Endodermal cell (in vitro differentiated cells): ENCODE data around the gene SH3PXD2A. TPM values are rescaled to one million over a fixed set of nuclear protein-coding genes. Genes with fewer than 3 reads are reported as not detected.

Experiments used
- DNase-seq: peaks from one replicate; pipeline ENCODE4 v3.0.0-alpha.2; 2017
- H3K27ac ChIP-seq: 2 replicates; pipeline ENCODE4 v1.5.1; 2013; ENCODE audit warnings: mild to moderate bottlenecking, low read depth, low read length, moderate library complexity
- H3K27me3 ChIP-seq: 2 replicates; pipeline ENCODE4 v1.6.1; 2013; ENCODE audit warnings: mild to moderate bottlenecking, low read length, moderate library complexity; ENCODE audit not compliant: insufficient read depth, control insufficient read depth, poor library complexity, severe bottlenecking
- H3K36me3 ChIP-seq: 2 replicates; pipeline ENCODE4 v1.7.0; 2013; ENCODE audit warnings: mild to moderate bottlenecking, low read length, moderate library complexity; ENCODE audit not compliant: control insufficient read depth, insufficient read depth
- H3K4me1 ChIP-seq: one replicate; pipeline ENCODE4 v1.7.0; 2013; ENCODE audit warnings: low read length; ENCODE audit not compliant: control insufficient read depth, insufficient read depth
- H3K4me3 ChIP-seq: 2 replicates; pipeline ENCODE4 v1.5.1; 2013; ENCODE audit warnings: mild to moderate bottlenecking, low read length, moderate library complexity
- H3K9ac ChIP-seq: 2 replicates; pipeline ENCODE4 v1.6.1; 2013; ENCODE audit warnings: mild to moderate bottlenecking, low read length, moderate library complexity; ENCODE audit not compliant: poor library complexity, severe bottlenecking; ENCODE audit errors: extremely low read depth
- H3K9me3 ChIP-seq: 2 replicates; pipeline ENCODE4 v1.6.1; 2013; ENCODE audit warnings: mild to moderate bottlenecking, low read length, moderate library complexity; ENCODE audit not compliant: control insufficient read depth
- H3K27ac Mint-ChIP-seq: 2 replicates; pipeline ENCODE4 v1.8.0; 2020; ENCODE audit warnings: mixed read lengths
- H3K27me3 Mint-ChIP-seq: 2 replicates; pipeline ENCODE4 v1.8.0; 2021; ENCODE audit warnings: mild to moderate bottlenecking, mixed read lengths; ENCODE audit not compliant: insufficient read depth
- H3K36me3 Mint-ChIP-seq: 2 replicates; pipeline ENCODE4 v1.8.0; 2020; ENCODE audit warnings: low read depth, mixed read lengths
- H3K4me1 Mint-ChIP-seq: 2 replicates; pipeline ENCODE4 v1.8.0; 2020; ENCODE audit warnings: mixed read lengths
- H3K4me3 Mint-ChIP-seq: 2 replicates; pipeline ENCODE4 v1.8.0; 2020; ENCODE audit warnings: mild to moderate bottlenecking, moderate library complexity, mixed read lengths
- H3K9me3 Mint-ChIP-seq: 2 replicates; pipeline ENCODE4 v1.8.0; 2020; ENCODE audit warnings: mild to moderate bottlenecking, mixed read lengths
- CTCF ChIP-seq: fragments of 200-600 bp; sonication (generic); conservative IDR thresholded peaks from 2 replicates; pipeline ENCODE4 v1.5.0; 2021; ENCODE audit warnings: antibody characterized with exemption, mild to moderate bottlenecking
- WGBS, 2 experiments: methylation state at CpG; one replicate each; pipeline versions ENCODE4 v1.1.5 to v1.1.7; 2013; ENCODE audit warnings: missing lambda C conversion rate in 2 of 2, mixed read lengths in 1 of 2; ENCODE audit not compliant: insufficient coverage in 1 of 2, insufficient read length in 1 of 2; 5-methylcytosine and 5-hydroxymethylcytosine counted together
- total RNA-seq, 2 donors: library from RNA; stranded (reverse); fragmentation: NEBNext Ultra II Directional in 1 of 2; extraction: Animal tissue kit (Norgen Biotek cat#: 25700) in 1 of 2; gene quantifications; 2 replicates in 1 of 2; 3 replicates in 1 of 2; pipeline ENCODE4 v1.2.1, GENCODE V29; 2021

The SH3PXD2A gene
- total RNA-seq, 2 donors from 2014 or later, result 15.7 to 22.6 TPM

- no peak overlapping the region for H3K27ac ChIP-seq
Observed at GRCh38 chr10:103806395-103807187, 48.8 kb downstream of the SH3PXD2A start.

GRCh38 chr10:103805781-103806180 lies 49.6 kb downstream of the SH3PXD2A start:
- Mint-ChIP-seq H3K9me3 (no peaks in the 10 kb centered on the region), H3K36me3 (peaks cover 7% of the 10 kb centered on the region), H3K27me3 (peaks cover 13% of the 10 kb centered on the region), H3K4me1 (peaks cover 32% of the 10 kb centered on the region), H3K27ac (no peak overlapping the region), H3K4me3 (no peak overlapping the region)
- TF ChIP-seq CTCF, result no peak
- H3K36me3 ChIP-seq, result peaks cover under 1% of the 10 kb centered on the region
- no peak for DNase-seq
- H3K9ac ChIP-seq, result no peak overlapping the region
- no peaks in the 10 kb centered on the region for H3K4me1 ChIP-seq
- H3K9me3 ChIP-seq, result no peaks in the 10 kb centered on the region
- 93 to 98% methylated on average over 5 to 6 of the region's 6 CpGs for WGBS, 2 experiments
- H3K4me3 ChIP-seq, result no peak overlapping the region
- H3K27ac ChIP-seq, result no peak overlapping the region
- peaks cover 37% of the 10 kb centered on the region for H3K27me3 ChIP-seq

More at GRCh38 chr10:103806395-103807187, 48.8 kb downstream of the SH3PXD2A start:
- no peak for DNase-seq
- no peaks in the 10 kb centered on the region for H3K36me3 ChIP-seq
- peaks cover 33% of the 10 kb centered on the region for H3K4me1 Mint-ChIP-seq
- peaks cover 37% of the 10 kb centered on the region for H3K27me3 ChIP-seq
- 92 to 97% methylated on average over 9 to 12 of the region's 12 CpGs for WGBS, 2 experiments
- H3K27ac Mint-ChIP-seq, result no peak overlapping the region
- no peaks in the 10 kb centered on the region for H3K9me3 ChIP-seq
- H3K4me3 Mint-ChIP-seq, result no peak overlapping the region
- peaks cover 13% of the 10 kb centered on the region for H3K27me3 Mint-ChIP-seq
- H3K9me3 Mint-ChIP-seq, result no peaks in the 10 kb centered on the region
- no peak overlapping the region for H3K4me3 ChIP-seq
- peaks cover 2% of the 10 kb centered on the region for H3K36me3 Mint-ChIP-seq
- TF ChIP-seq CTCF, result no peak
- H3K9ac ChIP-seq, result no peak overlapping the region
- no peaks in the 10 kb centered on the region for H3K4me1 ChIP-seq

DNA sequence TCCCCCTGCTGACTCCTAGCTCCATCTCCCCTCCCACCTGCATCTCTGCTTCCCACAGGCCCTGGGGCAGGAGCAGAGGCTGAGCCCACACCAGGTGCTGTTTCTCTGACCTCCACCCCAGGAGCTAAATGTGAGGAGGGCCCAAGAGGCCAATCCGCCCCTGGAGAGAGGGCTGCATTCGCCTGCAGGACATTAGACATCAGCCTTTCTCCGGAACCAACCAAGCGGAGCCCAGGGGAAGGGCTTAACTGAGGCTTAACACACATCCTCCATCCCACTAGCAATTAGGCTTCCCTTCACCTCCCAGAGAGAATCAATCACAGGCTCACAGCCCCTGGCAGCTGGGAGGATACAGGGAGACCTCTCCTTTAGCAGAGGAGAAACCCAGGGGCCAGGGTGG lies 50.5 kb downstream of the SH3PXD2A start:
- Histone ChIP-seq H3K4me3 (no peak overlapping the region), H3K9ac (no peak overlapping the region), H3K9me3 (no peaks in the 10 kb centered on the region), H3K27me3 (peaks cover 37% of the 10 kb centered on the region), H3K27ac (peak overlapping the region; percentile 24), H3K36me3 (peaks cover 7% of the 10 kb centered on the region), H3K4me1 (no peaks in the 10 kb centered on the region)
- Mint-ChIP-seq H3K9me3 (no peaks in the 10 kb centered on the region), H3K27ac (no peak overlapping the region), H3K27me3 (peaks cover 13% of the 10 kb centered on the region), H3K4me1 (peaks cover 32% of the 10 kb centered on the region), H3K36me3 (peaks cover 13% of the 10 kb centered on the region), H3K4me3 (no peak overlapping the region)
- no peak for DNase-seq
- no peak for TF ChIP-seq CTCF
- WGBS, 2 experiments, result 50 to 85% methylated on average over 1 to 4 of the region's 4 CpGs
